K562 (cell line): Measurements from ENCODE around the gene NDUFA13. TPM values are rescaled to one million over a fixed set of nuclear protein-coding genes. Genes with fewer than 3 reads are reported as not detected.
A peak's percentile ranks its signal among the peaks of the same experiment; 100 is the strongest.

Source experiments
- ATAC-seq: fragments of 200-7000 bp; cut with Tn5 transposase; 3 replicates; pipeline ENCODE4 v1.9.1; 2020; ENCODE audit warnings: moderate library complexity
- BruUV-seq: library from RNA; stranded (reverse); fragments of 400-500 nt; replicated peaks from 2 replicates; lab custom pipeline; 2021; lab: Mats Ljungman, UMichigan
- CTCF ChIA-PET: fragments of 300-600 bp; formaldehyde crosslinking; extraction: SDS; loops from one replicate; lab custom pipeline; 2021; ENCODE audit warnings: low intra/inter-chr PET ratio; lab: Yijun Ruan, JAX
- POLR2A ChIA-PET: fragments of 300-600, 350-650 bp; sonication (Branson Sonifier 250); formaldehyde crosslinking; extraction: SDS; loops from one replicate; lab custom pipeline; 2021; ENCODE audit warnings: antibody characterized with exemption, inconsistent platforms; lab: Yijun Ruan, JAX
- DNase-seq, 4 experiments: peaks; one replicate each; pipeline versions ENCODE4 v3.0.0 to v3.0.0-alpha.2; 2011 to 2018; ENCODE audit warnings: low spot score in 3 of 4, mixed read lengths in 3 of 4; ENCODE audit errors: extremely low read depth in 1 of 4
- FAIRE-seq: peaks from 2 replicates; lab custom pipeline; 2011; peaks lifted over from hg19 to GRCh38; lab: Jason Lieb, UNC
- H2AFZ ChIP-seq: 2 replicates; pipeline ENCODE4 v1.6.0; 2011; ENCODE audit warnings: low read depth, low read length, control low read depth, inconsistent platforms
- H3K27ac ChIP-seq: fragments of 200-600 bp; 3 replicates; pipeline ENCODE4 v1.8.0; 2011; ENCODE audit warnings: low read depth, mild to moderate bottlenecking, control low read depth, inconsistent platforms, low read length, moderate library complexity, mixed read lengths; ENCODE audit errors: extremely low read depth
- H3K27me3 ChIP-seq, 2 experiments: fragments of 300-600 bp in 1 of 2; 2 replicates in 1 of 2; 3 replicates in 1 of 2; pipeline versions ENCODE4 v1.6.0 to v1.8.0; 2011; ENCODE audit warnings: inconsistent platforms in 2 of 2, low read length in 2 of 2, mild to moderate bottlenecking in 1 of 2, mixed read lengths in 1 of 2, moderate library complexity in 1 of 2; ENCODE audit not compliant: control insufficient read depth in 2 of 2, insufficient read depth in 2 of 2
- H3K36me3 ChIP-seq: fragments of 300-600 bp; 3 replicates; pipeline ENCODE4 v1.8.0; 2011; ENCODE audit warnings: mild to moderate bottlenecking, low read length, inconsistent platforms; ENCODE audit not compliant: control insufficient read depth, insufficient read depth
- H3K4me1 ChIP-seq, 2 experiments: fragments of 200-600 bp in 1 of 2; replicated peaks in 1 of 2; 2 replicates in 1 of 2; 3 replicates in 1 of 2; pipeline versions ENCODE4 v1.5.1 to v1.8.0; 2011; ENCODE audit warnings: inconsistent platforms in 2 of 2, low read length in 2 of 2, mild to moderate bottlenecking in 1 of 2, mixed read lengths in 1 of 2, moderate library complexity in 1 of 2; ENCODE audit not compliant: control insufficient read depth in 2 of 2, insufficient read depth in 2 of 2
- H3K4me2 ChIP-seq: 2 replicates; pipeline ENCODE4 v1.6.1; 2011; ENCODE audit warnings: low read length, control low read depth, inconsistent platforms, mixed read lengths; ENCODE audit not compliant: insufficient read depth
- H3K4me3 ChIP-seq: fragments of 200-600 bp; sonication (generic), shearing (Covaris generic); 2 replicates; pipeline ENCODE4 v1.5.1; 2016; ENCODE audit warnings: control low read depth, inconsistent platforms
- H3K79me2 ChIP-seq: fragments of 200-600 bp; 3 replicates; pipeline ENCODE4 v1.8.0; 2011; ENCODE audit warnings: low read length, inconsistent platforms; ENCODE audit not compliant: control insufficient read depth, insufficient read depth
- H3K9ac ChIP-seq, 2 experiments: 2 replicates each; pipeline versions ENCODE4 v1.6.0 to v1.6.1; 2011; ENCODE audit warnings: low read depth in 2 of 2, low read length in 2 of 2, control low read depth in 1 of 2, inconsistent platforms in 1 of 2, mild to moderate bottlenecking in 1 of 2, mixed read lengths in 1 of 2; ENCODE audit not compliant: insufficient read depth in 1 of 2
- H3K9me1 ChIP-seq: one replicate; pipeline ENCODE4 v1.6.0; 2011; ENCODE audit warnings: inconsistent platforms, mild to moderate bottlenecking, low read length, moderate library complexity; ENCODE audit not compliant: control insufficient read depth, insufficient read depth
- H3K9me3 ChIP-seq: replicated peaks from 2 replicates; pipeline ENCODE4 v1.5.1; 2011; ENCODE audit warnings: low read depth, low read length, inconsistent platforms; ENCODE audit not compliant: control insufficient read depth, insufficient read depth
- H4K20me1 ChIP-seq: replicated peaks from 2 replicates; pipeline ENCODE4 v1.6.1; 2011; ENCODE audit warnings: low read length, inconsistent platforms, mixed read lengths; ENCODE audit not compliant: control insufficient read depth, insufficient read depth
- ATF6 ChIP-seq: sonication (generic); formaldehyde crosslinking; IDR thresholded peaks from 2 replicates; pipeline ENCODE4 v1.4.0; 2020; ENCODE audit warnings: mild to moderate bottlenecking, missing genetic modification reagents
- CBFB ChIP-seq: sonication (generic); formaldehyde crosslinking; IDR thresholded peaks from 2 replicates; pipeline ENCODE4 v1.4.0; 2020; ENCODE audit warnings: mild to moderate bottlenecking, missing genetic modification reagents
- CEBPB ChIP-seq: fragments of 450-650 bp; IDR thresholded peaks from 2 replicates; pipeline ENCODE4 v1.6.1; 2016; ENCODE audit warnings: missing genetic modification characterization, missing compliant biosample characterization
- CTCF ChIP-seq, 3 experiments: IDR thresholded peaks in 2 of 3; conservative IDR thresholded peaks in 1 of 3; 2 replicates each; pipeline ENCODE4 v1.5.1; 2011 to 2012; ENCODE audit warnings: low read length in 3 of 3, mild to moderate bottlenecking in 3 of 3, control low read depth in 2 of 3, improper control_type of control experiment in 1 of 3, inconsistent platforms in 1 of 3, low read depth in 1 of 3, mixed read lengths in 1 of 3, moderate library complexity in 1 of 3; ENCODE audit not compliant: insufficient read depth in 2 of 3
- RAD21 ChIP-seq, 2 experiments: fragments of 250-450 bp in 1 of 2; fragments of 450-650 bp in 1 of 2; sonication (Bioruptor Pico) in 1 of 2; formaldehyde crosslinking in 1 of 2; IDR thresholded peaks in 1 of 2; conservative IDR thresholded peaks in 1 of 2; 2 replicates each; pipeline versions ENCODE4 v1.4.0 to v1.8.0; 2020 to 2022; ENCODE audit warnings: mild to moderate bottlenecking in 2 of 2, moderate library complexity in 1 of 2
- TARDBP ChIP-seq: fragments of 450-650 bp; IDR thresholded peaks from 2 replicates; pipeline ENCODE4 v1.6.1; 2016
- WGBS: fragments of 100-300 bp; shearing (Covaris generic); methylation state at CpG from one replicate; pipeline ENCODE4 v1.1.6; 2016; ENCODE audit warnings: low coverage, mixed read lengths; ENCODE audit not compliant: insufficient coverage; ENCODE audit errors: missing lambda C conversion rate; 5-methylcytosine and 5-hydroxymethylcytosine counted together
- in situ Hi-C: fragments of 300-500 bp; cut with MboI; formaldehyde crosslinking; loops from 4 replicates; pipeline ENCODE4 v1.15.0; 2018; ENCODE audit warnings: inconsistent platforms, mixed read lengths
- intact Hi-C: fragments of 100-400 bp; cut with micrococcal nuclease; formaldehyde crosslinking; loops from 2 replicates; pipeline ENCODE4 v1.14.2; 2022
- polyA plus RNA-seq, 8 experiments: library from polyadenylated mRNA; depleted of rRNA in 4 of 8; stranded (reverse) in 5 of 8; unstranded in 3 of 8; fragments of >200 nt; fragmentation: Nextera tagmentation in 2 of 8; fragmentation: Illumina TruSeq in 1 of 8; extraction: Ambion mirVana in 2 of 8; extraction: Trizol in 1 of 8; gene quantifications; 2 replicates each; pipeline versions ENCODE4 v1.2.1 to v1.2.3, GENCODE V29; 2011 to 2014; ENCODE audit warnings: inconsistent platforms in 1 of 8, missing spikeins in 1 of 8
- total RNA-seq, 7 experiments: library from RNA; depleted of rRNA in 6 of 7; stranded (reverse); fragments of >200 nt in 6 of 7; fragmentation: Illumina TruSeq in 2 of 7; extraction: Trizol in 2 of 7; gene quantifications; 2 replicates each; pipeline versions ENCODE4 v1.2.1 to v1.2.3, GENCODE V29; 2011 to 2021; ENCODE audit warnings: low replicate concordance in 1 of 7

NDUFA13 gene
- total and polyA plus RNA-seq, 9 of the 15 experiments (the other 6 are each of a cell fraction or from before 2014, with no cell fraction given) = 146 to 596 (median 429) TPM

- TF ChIP-seq ATF6 = peak; percentile 63; the same call in 1 of the 2 replicates
These were observed 26.2 kb upstream of the NDUFA13 start (continued) for GRCh38 chr19:19489804-19490204.

GRCh38 chr19:19490214-19490968 lies 25.6 kb upstream of the NDUFA13 start:
- ChIA-PET POLR2A (interaction anchor here (0.6 to 1.1 kb wide), 5 partner anchors 25 to 158 kb away, joined by 3 to 8 read pairs (median 3); partner anchors contain the start of gene TSSK6), CTCF (interaction anchor here (0.6 to 2.7 kb wide), 9 partner anchors 89 to 351 kb away, joined by 3 to 18 read pairs (median 4); no protein-coding TSS in a partner anchor)
- H3K9me3 ChIP-seq = no peaks in the 10 kb centered on the region
- no peak overlapping the region for H3K4me3 ChIP-seq
- in situ Hi-C loops = loop anchor here (5.0 kb wide), 1 partner anchor 123 kb away; no protein-coding TSS in a partner anchor
- H3K79me2 ChIP-seq = peaks cover 79% of the 10 kb centered on the region
- FAIRE-seq (peak; percentile 92), ATAC-seq (peak; percentile 44), DNase-seq (peak; percentile 66 to 84 (median 73))
- peaks cover 38 to 57% of the 10 kb centered on the region in 2 experiments for H3K4me1 ChIP-seq
- H3K4me2 ChIP-seq = no peak overlapping the region
- peak overlapping the region; percentile 90 for H3K27ac ChIP-seq
- peaks cover 73% of the 10 kb centered on the region for H3K36me3 ChIP-seq
- H3K27me3 ChIP-seq = no peaks in the 10 kb centered on the region
- intact Hi-C loops = no loop called here
- H4K20me1 ChIP-seq = peaks cover 26% of the 10 kb centered on the region
- 34% methylated on average over 19 of the region's 20 CpGs for WGBS
- peaks cover 4% of the 10 kb centered on the region for H3K9me1 ChIP-seq
- H3K9ac ChIP-seq = peak overlapping the region; percentile 66 to 83; a peak in 3 of 4 replicates
- H2AFZ ChIP-seq = no peak overlapping the region
- BruUV-seq = no TSS peak
- TF ChIP-seq CTCF (IDR thresholded peaks at IDR 0.05 in 2 of 3, conservative IDR thresholded peaks at IDR 0.05 in 1 of 3; ENCODE audit: insufficient read depth in 2 of 3, low read depth in 1 of 3, low read length in 3 of 3) (peak; percentile 71 to 91 (median 89)), TARDBP (no peak), RAD21 (CRISPR knock-in tag; conservative IDR thresholded peaks at IDR 0.05 in 1 of 2, IDR thresholded peaks at IDR 0.05 in 1 of 2) (peak; percentile 79 to 81), CEBPB (tag) (no peak), CBFB (CRISPR knock-in tag) (0 out of 2 replicates have a peak, but pooled peaks have one; percentile 8)
